ENCODE measurements around the gene ROBO2.

ROBO2 gene

DNA sequence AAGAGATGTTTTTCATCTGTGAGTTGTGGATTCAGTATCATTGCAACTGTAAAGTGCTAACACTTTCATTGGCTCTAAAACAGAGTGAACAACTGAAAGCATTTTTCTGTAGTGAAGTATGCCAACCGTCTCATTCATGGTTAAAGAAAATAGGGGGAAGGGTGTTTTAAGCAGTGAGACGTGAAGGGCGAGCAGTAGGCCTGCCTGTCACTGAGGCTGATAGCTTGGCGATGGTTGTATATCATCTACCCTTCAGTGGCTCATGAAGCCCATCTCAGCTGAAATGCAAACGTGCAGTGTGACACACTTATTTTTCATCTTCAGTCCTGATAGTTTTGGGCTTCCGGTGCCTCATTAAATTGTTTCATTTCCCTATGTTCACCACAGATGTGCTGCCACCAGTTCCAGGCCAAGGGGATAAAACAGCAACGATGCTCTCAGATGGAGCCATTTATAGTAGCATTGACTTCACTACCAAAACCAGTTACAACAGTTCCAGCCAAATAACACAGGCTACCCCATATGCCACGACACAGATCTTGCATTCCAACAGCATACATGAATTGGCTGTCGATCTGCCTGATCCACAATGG, 562.0 kb downstream of the ROBO2 start:
- DNase-seq: no peak

DNA sequence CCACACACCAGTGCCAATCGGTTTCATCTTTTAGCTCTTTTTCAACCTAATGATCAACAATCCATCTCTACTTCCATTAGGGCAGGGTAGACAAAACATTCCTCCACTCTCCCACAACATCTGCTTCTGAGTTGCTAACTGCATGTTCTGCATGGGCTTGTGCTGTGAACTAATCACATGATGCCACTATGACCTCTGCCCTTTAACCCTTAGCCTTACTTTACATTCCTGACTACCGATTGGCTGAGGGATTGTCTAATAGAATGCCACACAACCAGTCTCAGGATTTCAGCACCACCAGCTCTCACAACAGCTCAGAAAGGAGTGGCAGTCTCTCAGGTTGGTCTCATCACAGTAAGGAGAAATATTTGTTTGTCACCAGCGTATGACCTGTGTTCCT, 562.8 kb downstream of the ROBO2 start:
- DNase-seq: no peak

DNA sequence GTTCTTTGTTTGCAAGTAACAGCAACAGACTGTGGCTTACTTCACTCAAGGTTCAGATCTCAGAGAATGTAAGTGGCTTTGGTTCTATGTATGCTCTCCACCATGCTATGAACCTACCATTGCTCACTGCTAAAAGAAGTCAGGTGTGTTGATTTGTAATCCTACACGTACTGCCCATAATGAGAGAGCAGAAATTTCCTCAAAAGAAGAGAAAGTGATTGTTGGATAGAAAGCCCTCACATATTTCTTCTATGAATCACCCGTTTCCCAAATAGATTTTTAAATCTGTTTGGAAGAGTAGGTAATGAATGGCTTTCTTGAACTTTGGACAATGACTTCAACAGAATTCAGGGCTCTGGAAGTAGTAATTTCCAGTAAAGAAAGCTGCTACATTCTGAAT, 565.4 kb downstream of the ROBO2 start:
- no peak for DNase-seq

DNA sequence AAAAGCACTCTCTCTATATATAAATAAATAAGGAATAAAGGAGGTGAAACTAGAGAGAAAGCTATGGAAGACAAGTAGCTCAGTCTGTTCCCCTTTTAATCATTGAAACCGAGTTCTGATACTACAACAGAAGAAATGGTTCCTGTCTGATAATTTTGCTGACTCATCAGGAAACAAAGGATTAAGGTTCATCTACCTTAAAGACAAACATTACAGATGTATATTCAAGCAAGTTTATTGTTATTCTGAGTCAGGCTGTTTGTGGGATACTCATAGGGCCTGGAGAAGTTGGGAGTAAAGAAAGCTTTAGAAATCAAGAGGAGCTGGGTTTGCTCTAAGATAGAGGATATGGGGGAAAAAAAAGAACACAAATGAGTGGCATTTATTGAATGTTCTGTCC, 566.0 kb downstream of the ROBO2 start:
- DNase-seq: no peak

DNA sequence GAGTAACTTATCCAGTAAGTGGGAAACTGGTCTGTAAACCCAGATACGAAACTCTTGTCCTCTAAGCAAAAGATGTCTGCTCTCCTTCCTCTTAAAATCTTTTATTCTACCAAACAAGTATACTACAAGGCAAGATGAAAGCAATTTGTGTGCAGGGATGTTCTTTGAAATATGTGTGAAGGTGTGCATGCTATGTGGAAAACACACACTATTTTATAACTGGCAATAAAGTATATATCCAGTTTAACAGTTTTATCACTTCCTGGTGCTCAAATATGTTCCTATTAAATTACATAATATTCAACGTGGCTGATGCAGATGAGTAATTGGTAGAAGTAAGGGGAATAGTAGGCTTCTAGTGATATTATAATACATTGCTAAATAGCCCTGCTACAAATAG, 566.5 kb downstream of the ROBO2 start:
- no peak for DNase-seq

DNA sequence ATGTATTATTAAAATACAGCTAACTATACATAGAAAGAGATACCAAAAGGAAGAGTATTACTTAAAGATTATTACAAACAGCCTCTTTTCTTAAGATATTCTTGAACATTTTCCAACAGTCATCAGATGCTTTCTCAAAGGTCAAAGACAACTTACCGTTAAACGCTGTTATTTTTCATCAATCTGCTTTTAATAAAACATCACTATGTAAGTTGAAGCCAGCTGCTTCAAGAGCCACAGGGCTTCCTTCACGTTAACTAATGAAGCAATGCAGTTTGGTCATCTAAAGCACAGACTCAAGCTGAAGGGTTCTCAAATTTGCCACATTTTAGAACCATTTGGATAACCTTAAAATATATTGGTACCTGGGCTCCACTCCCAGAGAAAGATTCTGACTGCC, 578.8 kb downstream of the ROBO2 start:
- DNase-seq: no peak

DNA sequence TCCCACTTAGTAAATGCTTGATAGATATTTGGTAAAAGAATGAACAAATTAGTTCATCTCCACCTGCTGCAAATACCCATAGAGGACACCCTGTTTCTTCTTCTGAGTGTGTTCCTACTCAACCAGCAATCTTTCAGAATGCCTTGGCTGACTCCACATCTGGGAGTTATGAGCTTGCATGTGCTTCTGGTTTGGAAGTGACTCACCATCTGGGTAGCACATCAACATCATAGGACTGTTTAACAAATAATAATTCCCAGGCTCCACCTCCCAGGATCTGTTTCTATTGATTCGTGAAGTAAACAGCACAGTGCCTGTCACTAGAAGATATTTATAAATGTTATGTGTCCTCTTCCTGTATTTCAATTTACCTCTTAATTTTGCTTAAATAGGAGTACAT, 580.1 kb downstream of the ROBO2 start:
- no peak for DNase-seq

DNA sequence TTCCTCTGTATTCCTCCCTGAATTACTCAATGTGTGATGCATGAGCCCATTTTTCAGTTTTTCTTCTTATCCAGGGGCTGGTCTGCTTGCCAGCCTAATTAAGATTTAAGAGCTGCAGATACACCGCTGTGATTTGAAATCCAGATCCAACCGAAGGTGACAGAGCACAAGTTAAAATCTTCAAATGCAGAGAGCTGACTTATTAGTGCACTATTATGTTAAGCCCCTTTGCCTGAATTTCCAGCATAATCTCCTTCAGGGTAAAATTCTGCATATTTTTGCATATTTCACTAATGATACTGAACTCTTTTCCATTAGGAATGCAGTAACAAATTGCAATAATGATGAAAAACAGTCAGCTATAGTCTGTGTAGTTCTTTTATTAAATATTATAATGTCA, 583.6 kb downstream of the ROBO2 start:
- no peak for DNase-seq

DNA sequence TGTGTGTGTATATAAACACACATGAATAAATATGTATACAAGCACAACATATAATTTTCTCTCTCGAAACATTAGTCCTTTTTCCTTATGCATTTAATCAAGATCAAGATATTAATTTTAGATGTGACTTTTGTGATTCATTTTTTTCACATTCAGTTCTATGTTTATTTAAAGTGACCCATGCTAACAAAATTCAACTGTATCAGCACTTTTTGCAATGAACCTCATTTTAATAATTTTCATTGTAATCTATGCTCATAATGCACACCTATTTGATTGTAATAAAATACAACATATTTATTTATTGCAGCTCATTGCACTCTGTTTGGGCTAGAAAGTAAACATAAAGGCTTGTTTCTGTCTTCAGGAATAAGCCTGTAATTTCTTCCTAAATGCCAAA, 586.3 kb downstream of the ROBO2 start:
- no peak for DNase-seq

DNA sequence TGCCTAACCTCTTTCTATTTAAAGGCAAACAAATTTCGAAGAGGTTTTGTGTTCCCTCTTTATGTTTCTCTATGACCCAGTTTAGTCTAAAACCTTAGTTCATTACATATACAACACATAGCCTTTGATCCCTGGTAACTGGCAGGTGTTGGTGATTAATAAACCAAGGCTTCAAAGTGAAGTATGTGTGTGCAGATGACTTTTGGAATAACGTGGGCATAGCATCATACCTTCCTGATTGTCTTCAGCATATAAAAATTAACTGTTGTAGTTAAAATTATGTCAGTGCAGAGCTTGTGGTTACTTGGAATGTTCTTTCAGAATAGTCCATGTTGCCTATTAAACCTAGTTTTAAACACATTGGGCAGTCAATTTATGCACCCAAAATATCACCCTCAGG, 608.3 kb downstream of the ROBO2 start:
- no peak for DNase-seq

DNA sequence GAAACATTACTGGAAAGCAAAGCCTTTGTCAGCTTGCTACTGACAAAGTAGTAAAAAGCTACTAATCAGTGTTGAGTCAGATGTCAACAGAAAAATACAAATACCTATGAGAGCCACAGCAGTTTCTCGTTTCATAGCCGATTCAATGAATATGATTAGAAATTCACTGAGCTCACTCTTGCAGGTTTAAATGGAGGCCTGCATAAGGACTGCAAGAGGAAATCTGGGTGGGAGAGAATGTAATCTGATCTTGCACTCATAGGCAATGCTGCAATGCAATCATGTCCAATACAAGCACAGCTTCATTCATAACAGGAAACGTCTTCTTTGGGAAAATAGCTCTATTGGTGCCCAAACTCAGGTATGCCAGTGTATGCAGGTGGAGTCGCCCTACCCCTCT, 608.8 kb downstream of the ROBO2 start:
- no peak for DNase-seq

DNA sequence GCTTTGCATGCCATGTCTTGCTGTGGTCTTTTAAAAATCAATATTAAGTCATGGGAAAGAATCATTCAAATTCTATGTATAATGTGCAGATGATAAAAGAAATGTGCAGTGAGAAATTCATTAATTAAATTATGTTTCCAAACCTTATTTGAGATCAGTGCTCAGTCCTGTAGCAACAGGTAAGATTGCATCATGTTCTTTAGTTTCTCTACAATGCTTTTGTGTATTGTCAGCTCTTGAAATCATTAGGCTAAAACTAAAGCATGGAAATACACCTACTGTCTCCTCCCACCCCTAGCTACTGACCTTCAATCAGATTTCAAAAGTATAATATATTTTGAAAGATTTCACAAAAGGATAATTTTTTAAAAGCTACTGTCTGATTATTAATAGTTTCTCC, 612.7 kb downstream of the ROBO2 start:
- no peak for DNase-seq

DNA sequence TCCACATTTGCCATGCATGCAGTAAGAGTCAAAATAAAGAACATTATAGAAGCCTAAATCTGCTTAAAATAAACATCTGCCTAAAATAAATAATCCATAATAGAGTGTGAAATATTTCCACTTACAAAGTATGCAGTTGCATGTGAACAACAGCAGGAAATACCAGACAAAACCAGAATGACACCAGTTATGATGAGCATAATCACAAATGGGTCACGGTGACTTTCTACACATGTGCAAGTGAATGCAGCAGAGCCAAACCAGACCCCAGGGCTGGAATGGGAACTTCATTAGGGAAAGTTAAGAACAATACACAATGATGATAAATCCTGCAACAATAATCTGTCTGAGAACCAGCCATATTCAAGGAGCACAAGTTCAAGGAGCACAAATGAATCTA, 615.5 kb downstream of the ROBO2 start:
- DNase-seq: no peak

DNA sequence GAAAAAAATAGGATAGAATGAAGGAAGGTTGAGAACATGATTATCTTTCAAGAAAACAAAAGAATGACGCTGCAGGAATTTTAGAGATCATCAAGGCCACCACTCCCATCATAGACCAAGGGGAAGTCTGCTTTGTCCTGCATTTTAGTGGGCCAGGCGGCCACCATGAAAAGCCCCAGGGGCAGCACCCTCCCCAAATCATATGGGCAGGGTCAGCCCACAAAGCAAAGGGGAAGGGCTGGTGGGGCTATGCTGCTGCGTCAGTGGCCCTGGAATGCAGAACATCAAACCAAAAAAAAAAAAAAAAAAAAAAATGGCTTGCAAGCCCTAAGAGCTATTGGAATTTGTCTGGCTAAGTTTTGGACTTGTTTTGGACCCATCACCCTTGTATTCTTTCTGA, 620.8 kb downstream of the ROBO2 start:
- no peak for DNase-seq

DNA sequence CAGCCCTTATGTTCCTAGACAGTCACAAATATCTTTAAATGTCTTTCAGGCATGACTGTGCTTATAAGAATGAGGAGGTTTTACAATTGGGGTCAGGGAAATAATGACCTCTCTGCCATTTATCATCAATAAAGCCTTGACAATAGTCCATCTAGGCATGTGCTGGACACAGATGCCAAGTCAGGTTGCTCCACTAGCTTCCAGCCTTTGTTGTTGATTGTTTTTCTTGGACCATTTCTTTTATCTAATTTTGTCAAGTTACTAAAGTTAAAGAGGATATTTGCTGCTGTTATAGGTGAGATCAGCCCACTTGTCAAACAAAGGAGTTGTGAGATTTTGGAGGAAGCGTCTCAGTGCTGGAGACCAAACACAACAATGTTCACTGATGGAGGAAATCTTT, 628.0 kb downstream of the ROBO2 start:
- no peak for DNase-seq

DNA sequence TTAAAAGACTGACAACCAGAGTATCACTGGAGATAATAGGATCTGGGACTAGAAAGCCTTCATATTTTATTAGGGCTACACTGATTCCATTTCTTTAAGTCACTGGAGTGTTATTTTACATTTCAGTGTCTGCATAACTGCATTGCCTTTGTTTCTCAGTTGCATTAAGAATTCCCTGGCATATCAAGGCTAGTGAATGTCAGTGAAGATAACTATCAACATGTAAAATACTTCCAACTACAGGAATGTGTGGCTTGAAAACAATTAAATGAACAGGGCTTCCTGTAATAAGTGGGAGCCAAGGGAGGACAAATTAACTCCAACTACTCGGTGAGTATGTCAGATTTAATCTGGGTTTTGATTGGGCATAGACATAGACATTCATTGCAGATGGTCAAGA, 628.5 kb downstream of the ROBO2 start:
- no peak for DNase-seq

DNA sequence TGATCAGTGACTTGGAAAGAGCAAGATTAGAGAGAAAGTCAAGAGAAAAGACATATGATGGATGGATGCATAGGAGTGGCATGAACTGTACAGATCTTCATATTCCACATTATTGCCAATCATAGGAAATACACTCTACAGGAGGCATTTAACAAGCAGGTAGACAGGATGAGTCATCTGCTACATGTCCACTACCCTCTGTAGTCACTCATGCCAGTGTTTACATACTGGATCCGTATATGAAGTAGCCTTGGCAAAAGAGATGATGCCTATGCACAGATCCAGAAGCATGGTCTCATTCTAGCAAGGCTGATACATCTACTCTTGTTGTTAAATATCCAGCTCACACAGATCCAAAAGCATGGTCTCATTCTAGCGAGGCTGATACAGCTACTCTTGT, 632.1 kb downstream of the ROBO2 start:
- no peak for DNase-seq

DNA sequence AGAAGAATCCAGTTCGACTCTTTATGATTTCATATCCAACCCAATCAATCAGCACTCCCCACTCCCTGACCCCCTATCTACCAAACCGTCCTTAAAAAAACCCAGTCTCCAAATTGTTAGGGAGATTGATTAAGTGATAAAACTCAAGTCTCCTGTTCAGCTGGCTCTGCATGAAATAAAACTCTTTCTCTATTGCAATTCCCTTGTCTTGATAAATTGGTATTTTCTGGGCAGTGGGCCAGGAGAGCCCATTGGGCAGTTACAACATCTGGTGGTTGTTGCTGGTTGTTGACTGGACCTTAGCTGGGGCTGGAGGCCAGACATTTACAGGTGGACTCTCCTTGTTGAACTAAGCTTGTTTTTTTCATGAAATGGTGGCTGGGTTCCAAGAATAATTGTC, 642.3 kb downstream of the ROBO2 start:
- no peak for DNase-seq

DNA sequence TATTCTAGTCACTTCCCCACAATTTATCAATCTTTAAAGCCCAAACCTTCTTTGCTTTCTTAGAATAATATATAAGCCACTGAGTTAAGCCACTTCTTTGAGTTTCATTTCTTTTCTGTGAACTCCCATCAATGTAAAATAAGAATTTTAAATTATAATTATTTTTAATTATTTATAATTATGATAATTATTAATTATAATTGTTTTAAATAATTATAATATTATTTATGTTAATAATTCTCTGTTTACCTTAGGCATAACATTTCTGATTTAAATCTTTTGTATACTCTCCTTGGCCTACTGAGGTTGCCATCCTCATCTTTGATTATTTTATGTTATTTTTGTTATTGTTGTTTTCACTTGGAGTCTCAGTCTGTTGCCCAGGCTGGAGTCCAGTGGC, 644.2 kb downstream of the ROBO2 start:
- DNase-seq: no peak

DNA sequence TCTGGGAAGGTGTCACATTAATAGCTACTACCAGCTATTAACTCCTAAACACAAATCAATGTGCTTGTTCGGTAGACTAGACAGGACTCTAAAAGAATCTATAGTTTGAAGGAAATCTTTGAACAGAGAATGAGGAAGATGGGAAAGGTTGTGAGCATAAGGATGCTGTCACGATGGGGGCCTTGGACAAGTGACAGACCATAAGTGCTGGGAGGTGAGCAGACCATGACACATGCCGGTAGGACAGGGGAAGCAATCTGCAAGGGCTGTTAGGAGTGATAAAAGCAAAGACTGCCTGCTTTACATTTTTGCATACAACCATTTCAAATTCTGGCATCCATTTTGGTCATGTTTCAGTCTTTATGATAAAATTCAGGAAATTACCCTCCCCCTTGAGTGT, 645.8 kb downstream of the ROBO2 start:
- no peak for DNase-seq

DNA sequence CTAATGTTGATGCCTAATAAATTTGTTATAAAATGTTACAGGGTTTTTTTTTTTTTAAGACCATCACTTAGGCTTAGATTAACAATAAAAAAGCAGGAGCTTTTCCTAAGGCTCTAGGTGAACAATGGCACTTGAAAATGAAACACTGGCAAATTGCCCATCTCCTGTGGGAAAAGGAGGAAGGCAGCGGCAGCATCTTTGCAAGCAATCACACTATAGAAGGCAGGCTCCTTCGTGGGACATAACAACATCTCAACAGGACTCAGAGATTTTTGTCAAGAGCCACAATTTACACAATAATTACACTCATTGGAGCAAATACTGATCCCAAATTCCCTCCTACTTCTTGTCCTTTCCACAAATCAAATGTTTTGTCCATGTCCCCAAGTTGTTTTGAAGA, 646.7 kb downstream of the ROBO2 start:
- DNase-seq: peak; percentile 60

DNA sequence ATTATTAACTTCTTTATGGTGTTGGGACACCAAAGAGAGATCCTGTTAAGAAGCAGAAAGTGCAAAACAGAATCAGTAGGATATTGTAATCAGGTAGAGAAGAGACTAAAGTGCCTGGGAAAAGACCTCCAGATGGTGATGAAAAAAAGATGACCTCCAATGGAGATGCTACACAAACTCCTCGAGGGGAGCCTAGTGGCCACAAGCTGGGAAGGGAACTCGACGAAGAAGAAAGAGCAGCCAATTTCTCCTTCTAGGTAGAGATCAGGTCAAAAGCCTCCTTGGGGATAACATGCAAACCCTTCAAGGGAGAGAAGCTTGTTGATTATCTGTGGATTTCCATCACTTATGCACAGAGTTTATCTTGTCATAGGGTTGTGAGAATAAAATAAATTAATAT, 647.6 kb downstream of the ROBO2 start:
- no peak for DNase-seq

DNA sequence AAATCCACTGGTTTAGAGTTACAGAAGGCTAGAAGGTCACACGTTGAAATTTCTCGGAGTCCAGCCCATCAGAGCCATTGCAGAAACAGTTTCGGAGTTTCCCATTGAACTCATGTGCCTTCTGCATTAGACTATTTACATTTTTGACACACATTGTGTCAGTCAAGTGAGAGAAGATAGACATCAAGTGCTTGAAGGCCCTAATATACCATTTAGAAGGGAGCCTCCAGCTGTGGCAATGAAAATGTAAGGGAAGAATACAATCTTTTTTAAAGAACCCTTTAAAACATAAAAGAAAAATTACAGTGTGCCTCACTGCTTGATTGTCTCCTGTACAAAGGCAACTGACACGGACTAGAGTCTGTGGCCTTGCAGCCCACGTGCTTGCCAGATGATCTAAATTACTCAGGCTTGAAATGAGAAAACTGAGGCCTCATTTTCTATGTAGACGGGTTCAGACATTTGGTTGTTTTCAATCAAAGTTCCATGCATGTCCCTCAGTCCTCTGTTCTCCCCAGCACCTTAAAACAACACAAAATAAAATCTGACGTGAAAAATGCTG, 650.5 kb downstream of the ROBO2 start:
- no peak for DNase-seq

DNA sequence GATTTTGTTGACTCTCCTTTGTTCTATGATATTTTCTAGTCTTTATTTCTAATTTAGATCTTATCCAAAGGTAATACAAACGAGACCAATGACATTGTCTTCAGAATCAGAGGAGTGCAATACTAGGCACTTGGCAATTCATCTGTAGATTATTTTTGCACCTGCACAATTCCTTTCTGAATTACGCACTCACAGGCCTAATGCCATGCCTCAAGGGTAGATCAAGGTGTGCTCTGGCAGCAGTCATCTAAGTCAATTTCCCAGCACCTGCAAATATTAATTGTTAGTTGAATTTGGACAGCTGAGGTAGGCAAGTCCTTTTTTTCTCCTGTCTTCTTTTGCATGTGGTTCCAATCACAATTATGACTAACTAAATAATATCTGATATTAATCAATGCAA, 653.2 kb downstream of the ROBO2 start:
- DNase-seq: peak; percentile 63

DNA sequence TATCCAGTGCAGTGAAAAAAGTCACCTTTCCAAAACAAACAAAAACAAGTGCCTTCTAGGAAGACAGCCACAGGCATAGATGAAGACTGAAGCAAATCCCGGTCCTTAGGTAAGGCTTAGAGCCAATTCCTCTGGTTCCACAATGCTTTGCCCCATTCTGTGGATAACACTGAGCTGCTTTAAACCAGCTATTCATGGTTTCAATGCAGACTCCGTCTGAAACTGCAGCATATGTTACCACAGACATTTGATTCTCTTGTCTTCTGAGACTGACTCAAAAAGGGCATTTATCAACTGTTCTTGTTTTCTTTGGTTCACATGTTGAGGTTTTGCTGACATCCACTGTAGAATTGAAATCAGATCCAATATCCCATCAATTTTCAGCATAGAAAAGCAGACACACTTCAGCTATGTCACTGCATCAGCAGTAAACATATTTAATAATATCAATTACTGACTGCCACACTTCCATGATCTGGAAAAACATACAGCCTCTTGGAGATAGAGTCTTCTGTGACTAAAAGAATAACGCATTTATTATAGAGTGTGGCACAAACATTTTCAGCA, 659.3 kb downstream of the ROBO2 start:
- no peak for DNase-seq

Measured in NCI-H1105 (cell line).